ENCODE results near the gene SLC38A3. TPM values are rescaled to one million over a fixed set of nuclear protein-coding genes. Genes with fewer than 3 reads are reported as not detected.
"Not testable (repeated sequence)": the region's sequence is repeated elsewhere in the genome, so short reads cannot be mapped to it uniquely, and the experiment has no call there.

The SLC38A3 gene
- total and polyA plus RNA-seq, 4 donors: 10.5 to 71.5 (median 55.3) TPM

GRCh38 chr3:50260942-50261441, 55.9 kb downstream of the SLC38A3 start:
- Histone ChIP-seq H3K4me3 (ENCODE audit: low read depth, low read length) (peak overlapping the region; percentile 50), H3K4me1 (ENCODE audit: control insufficient read depth, insufficient read depth, low read length) (peaks cover 94% of the 10 kb centered on the region), H3K27me3 (ENCODE audit: control insufficient read depth, insufficient read depth, low read length) (no peaks in the 10 kb centered on the region), H3K36me3 (ENCODE audit: control insufficient read depth, insufficient read depth, low read length) (peaks cover 39% of the 10 kb centered on the region), H3K9me3 (ENCODE audit: control insufficient read depth, insufficient read depth, low read length) (no peaks in the 10 kb centered on the region), H3K27ac (ENCODE audit: low read depth, low read length) (peak overlapping the region; percentile 99)
- no peak for DNase-seq (ENCODE audit: low read depth in 4 of 6, low spot score in 6 of 6)
- 40% methylated on average over 5 of the region's 5 CpGs for WGBS (ENCODE audit: insufficient coverage)

GRCh38 chr3:50261505-50261904, 56.4 kb downstream of the SLC38A3 start:
- Histone ChIP-seq H3K4me3 (ENCODE audit: low read depth, low read length) (peak overlapping the region; percentile 9), H3K4me1 (ENCODE audit: control insufficient read depth, insufficient read depth, low read length) (peaks cover 94% of the 10 kb centered on the region), H3K36me3 (ENCODE audit: control insufficient read depth, insufficient read depth, low read length) (peaks cover 34% of the 10 kb centered on the region), H3K9me3 (ENCODE audit: control insufficient read depth, insufficient read depth, low read length) (no peaks in the 10 kb centered on the region), H3K27me3 (ENCODE audit: control insufficient read depth, insufficient read depth, low read length) (no peaks in the 10 kb centered on the region), H3K27ac (ENCODE audit: low read depth, low read length) (peak overlapping the region; percentile 99)
- 43% methylated on average over 1 of the region's 2 CpGs for WGBS (ENCODE audit: insufficient coverage)
- no peak for DNase-seq (ENCODE audit: low read depth in 4 of 6, low spot score in 6 of 6)

DNA sequence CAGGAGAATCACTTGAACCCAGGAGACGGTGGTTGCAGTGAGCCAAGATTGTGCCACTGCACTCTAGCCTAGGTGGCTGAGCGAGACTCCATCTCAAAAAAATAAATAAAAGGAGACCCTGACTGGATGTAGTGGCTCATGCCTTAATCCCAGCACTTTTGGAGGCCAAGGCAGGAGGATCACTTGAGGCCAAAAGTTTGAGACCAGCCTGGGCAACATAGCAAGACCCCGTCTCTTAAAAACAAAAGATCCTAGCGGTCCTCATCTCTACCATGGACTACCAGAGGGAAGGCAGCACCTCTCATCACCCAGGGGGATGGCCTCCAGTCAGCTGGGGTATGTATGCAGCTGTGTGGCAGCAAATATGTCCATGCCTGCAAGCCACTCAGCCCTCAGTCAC, 57.1 kb downstream of the SLC38A3 start:
- peaks cover 98% of the 10 kb centered on the region for H3K4me1 ChIP-seq (ENCODE audit: control insufficient read depth, insufficient read depth, low read length)
- WGBS (ENCODE audit: insufficient coverage): 100% methylated on average over 2 of the region's 4 CpGs
- not testable (repeated sequence) for H3K27me3 ChIP-seq (ENCODE audit: control insufficient read depth, insufficient read depth, low read length); H3K9me3 ChIP-seq (ENCODE audit: control insufficient read depth, insufficient read depth, low read length); H3K27ac ChIP-seq (ENCODE audit: low read depth, low read length); DNase-seq (ENCODE audit: low read depth in 4 of 6, low spot score in 6 of 6); H3K4me3 ChIP-seq (ENCODE audit: low read depth, low read length)
- peaks cover 27% of the 10 kb centered on the region for H3K36me3 ChIP-seq (ENCODE audit: control insufficient read depth, insufficient read depth, low read length)

DNA sequence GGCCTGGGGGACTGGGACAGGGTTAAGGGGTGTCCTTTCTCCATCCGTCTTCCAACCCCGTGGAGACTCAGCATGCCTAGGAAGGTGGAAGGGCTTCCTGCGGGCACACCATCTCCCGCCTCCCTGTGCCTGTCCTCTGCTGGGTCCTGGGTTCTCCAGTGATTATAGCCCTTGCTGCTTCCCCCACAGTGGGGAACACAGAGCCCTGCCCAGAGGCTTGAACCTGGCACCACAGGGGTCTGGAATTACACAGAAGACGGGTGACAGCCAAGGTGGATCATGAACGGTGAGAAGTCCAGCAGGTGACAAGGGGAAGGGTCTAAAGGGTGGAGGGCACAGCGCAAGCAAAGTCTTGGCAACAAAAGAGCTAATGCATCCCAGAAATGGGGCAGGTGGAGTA, 57.7 kb downstream of the SLC38A3 start:
- 85% methylated on average over 7 of the region's 7 CpGs for WGBS (ENCODE audit: insufficient coverage)
- peaks cover 98% of the 10 kb centered on the region for H3K4me1 ChIP-seq (ENCODE audit: control insufficient read depth, insufficient read depth, low read length)
- no peak overlapping the region for H3K4me3 ChIP-seq (ENCODE audit: low read depth, low read length)
- H3K36me3 ChIP-seq (ENCODE audit: control insufficient read depth, insufficient read depth, low read length): peaks cover 21% of the 10 kb centered on the region
- no peaks in the 10 kb centered on the region for H3K9me3 ChIP-seq (ENCODE audit: control insufficient read depth, insufficient read depth, low read length)
- H3K27me3 ChIP-seq (ENCODE audit: control insufficient read depth, insufficient read depth, low read length): no peaks in the 10 kb centered on the region
- peak overlapping the region; percentile 95 for H3K27ac ChIP-seq (ENCODE audit: low read depth, low read length)
- no peak for DNase-seq (ENCODE audit: low read depth in 4 of 6, low spot score in 6 of 6)

GRCh38 chr3:50263478-50264382, 58.7 kb downstream of the SLC38A3 start:
- peaks cover 97% of the 10 kb centered on the region for H3K4me1 ChIP-seq (ENCODE audit: control insufficient read depth, insufficient read depth, low read length)
- no peak overlapping the region for H3K4me3 ChIP-seq (ENCODE audit: low read depth, low read length)
- H3K36me3 ChIP-seq (ENCODE audit: control insufficient read depth, insufficient read depth, low read length): peaks cover 11% of the 10 kb centered on the region
- peak overlapping the region; percentile 95 for H3K27ac ChIP-seq (ENCODE audit: low read depth, low read length)
- DNase-seq (ENCODE audit: low read depth in 4 of 6, low spot score in 6 of 6): no peak
- H3K9me3 ChIP-seq (ENCODE audit: control insufficient read depth, insufficient read depth, low read length): no peaks in the 10 kb centered on the region
- WGBS (ENCODE audit: insufficient coverage): 46% methylated on average over 3 of the region's 6 CpGs
- no peaks in the 10 kb centered on the region for H3K27me3 ChIP-seq (ENCODE audit: control insufficient read depth, insufficient read depth, low read length)

- no peaks in the 10 kb centered on the region for H3K27me3 ChIP-seq (ENCODE audit: control insufficient read depth, insufficient read depth, low read length)
- WGBS (ENCODE audit: insufficient coverage): no CpG with 5 or more reads among the region's 7 CpGs
- H3K27ac ChIP-seq (ENCODE audit: low read depth, low read length): peak overlapping the region; percentile 95
- H3K9me3 ChIP-seq (ENCODE audit: control insufficient read depth, insufficient read depth, low read length): no peaks in the 10 kb centered on the region
- no peak overlapping the region for H3K4me3 ChIP-seq (ENCODE audit: low read depth, low read length)
- peaks cover 97% of the 10 kb centered on the region for H3K4me1 ChIP-seq (ENCODE audit: control insufficient read depth, insufficient read depth, low read length)
- DNase-seq (ENCODE audit: low read depth in 4 of 6, low spot score in 6 of 6): peak in 4 of 6 donors; percentile 40 to 93 (median 71)
- peaks cover 4% of the 10 kb centered on the region for H3K36me3 ChIP-seq (ENCODE audit: control insufficient read depth, insufficient read depth, low read length)
Observed at GRCh38 chr3:50264383-50264963, 59.4 kb downstream of the SLC38A3 start.

DNA sequence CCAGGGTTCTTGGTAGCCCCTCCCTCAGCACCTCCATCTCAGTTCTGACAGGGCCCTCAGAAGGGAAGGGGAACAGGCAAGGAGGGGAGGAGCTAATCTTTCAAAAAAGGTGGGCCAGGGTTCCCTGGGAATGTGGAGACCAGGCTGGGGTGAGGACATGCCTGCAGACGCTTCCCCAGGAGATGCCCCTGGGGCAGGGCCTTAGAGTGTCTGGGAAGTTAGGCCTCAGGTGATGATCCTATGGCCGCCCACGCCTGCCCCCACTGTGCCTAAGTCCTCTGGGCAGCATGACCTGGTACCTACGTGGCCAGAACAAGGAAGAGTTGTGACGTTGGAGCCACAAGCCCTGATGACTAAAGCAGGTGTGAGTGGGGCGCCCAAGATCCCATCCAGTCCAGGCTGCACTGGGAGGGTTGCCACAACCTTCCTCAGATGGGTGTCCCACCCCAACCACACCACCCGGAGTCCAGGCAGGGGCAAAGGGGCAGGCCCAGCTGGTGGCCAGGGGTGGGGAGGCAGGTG, 60.0 kb downstream of the SLC38A3 start:
- DNase-seq (ENCODE audit: low read depth in 4 of 6, low spot score in 6 of 6): no peak
- H3K36me3 ChIP-seq (ENCODE audit: control insufficient read depth, insufficient read depth, low read length): peaks cover under 1% of the 10 kb centered on the region
- H3K27ac ChIP-seq (ENCODE audit: low read depth, low read length): peak overlapping the region; percentile 95
- peaks cover 97% of the 10 kb centered on the region for H3K4me1 ChIP-seq (ENCODE audit: control insufficient read depth, insufficient read depth, low read length)
- no peak overlapping the region for H3K4me3 ChIP-seq (ENCODE audit: low read depth, low read length)
- H3K27me3 ChIP-seq (ENCODE audit: control insufficient read depth, insufficient read depth, low read length): no peaks in the 10 kb centered on the region
- no peaks in the 10 kb centered on the region for H3K9me3 ChIP-seq (ENCODE audit: control insufficient read depth, insufficient read depth, low read length)
- WGBS (ENCODE audit: insufficient coverage): 74% methylated on average over 7 of the region's 7 CpGs

DNA sequence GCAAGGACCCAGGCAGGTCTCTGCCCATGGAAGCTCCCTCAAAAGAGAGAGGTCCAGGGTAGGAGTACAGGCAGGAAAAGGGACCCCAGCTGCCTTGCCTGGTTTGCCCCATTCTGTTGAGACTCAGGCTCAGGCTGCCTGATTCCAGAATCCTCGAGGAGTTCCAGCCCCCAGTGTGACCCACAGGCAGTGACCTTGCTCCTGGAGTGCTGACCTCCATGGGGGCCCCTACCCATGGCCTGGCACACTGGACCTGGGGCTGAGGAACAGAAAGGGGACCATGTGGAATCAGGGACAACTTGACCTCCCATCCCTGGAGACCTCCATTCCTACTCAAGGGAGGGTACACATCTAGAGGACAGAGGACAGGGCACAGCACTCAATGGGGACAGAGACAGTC, 60.5 kb downstream of the SLC38A3 start:
- Histone ChIP-seq H3K4me3 (ENCODE audit: low read depth, low read length) (no peak overlapping the region), H3K4me1 (ENCODE audit: control insufficient read depth, insufficient read depth, low read length) (peaks cover 98% of the 10 kb centered on the region), H3K27me3 (ENCODE audit: control insufficient read depth, insufficient read depth, low read length) (no peaks in the 10 kb centered on the region), H3K27ac (ENCODE audit: low read depth, low read length) (peak overlapping the region; percentile 95), H3K36me3 (ENCODE audit: control insufficient read depth, insufficient read depth, low read length) (peaks cover 5% of the 10 kb centered on the region), H3K9me3 (ENCODE audit: control insufficient read depth, insufficient read depth, low read length) (no peaks in the 10 kb centered on the region)
- WGBS (ENCODE audit: insufficient coverage): 60% methylated on average over 1 of the region's 1 CpG
- no peak for DNase-seq (ENCODE audit: low read depth in 4 of 6, low spot score in 6 of 6)

DNA sequence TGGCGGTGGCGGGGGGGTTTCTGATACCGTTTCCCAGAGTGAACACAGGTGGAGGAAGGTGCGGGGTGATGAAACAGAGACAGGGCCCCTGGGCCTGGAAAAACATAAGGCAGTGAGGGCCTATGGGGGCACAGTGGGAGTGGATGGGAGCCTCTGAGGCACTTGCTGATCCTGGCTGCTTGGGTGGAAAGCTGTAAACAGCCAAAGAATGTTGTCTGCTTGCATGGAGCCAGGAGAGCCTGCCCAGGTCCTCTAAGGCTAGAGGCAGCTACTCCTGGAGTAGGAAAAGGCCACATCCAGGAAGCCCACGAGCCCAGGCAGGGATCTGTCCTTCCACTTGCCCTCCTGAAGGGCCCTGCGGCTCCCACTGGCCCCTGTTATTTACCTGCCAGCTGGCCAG, 60.9 kb downstream of the SLC38A3 start:
- Histone ChIP-seq H3K27me3 (ENCODE audit: control insufficient read depth, insufficient read depth, low read length) (no peaks in the 10 kb centered on the region), H3K4me3 (ENCODE audit: low read depth, low read length) (no peak overlapping the region), H3K4me1 (ENCODE audit: control insufficient read depth, insufficient read depth, low read length) (peaks cover 98% of the 10 kb centered on the region), H3K36me3 (ENCODE audit: control insufficient read depth, insufficient read depth, low read length) (peaks cover 10% of the 10 kb centered on the region), H3K27ac (ENCODE audit: low read depth, low read length) (peak overlapping the region; percentile 95), H3K9me3 (ENCODE audit: control insufficient read depth, insufficient read depth, low read length) (no peaks in the 10 kb centered on the region)
- no peak for DNase-seq (ENCODE audit: low read depth in 4 of 6, low spot score in 6 of 6)
- WGBS (ENCODE audit: insufficient coverage): 92% methylated on average over 6 of the region's 6 CpGs

Measured in spinal cord (tissue), 10 donors.